ENCODE measurements around the gene CACNA1A. TPM values are rescaled to one million over a fixed set of nuclear protein-coding genes. Genes with fewer than 3 reads are reported as not detected.

Gene CACNA1A
- total RNA-seq, 2 experiments from 2014 or later = 0.19 to 0.78 TPM

DNA sequence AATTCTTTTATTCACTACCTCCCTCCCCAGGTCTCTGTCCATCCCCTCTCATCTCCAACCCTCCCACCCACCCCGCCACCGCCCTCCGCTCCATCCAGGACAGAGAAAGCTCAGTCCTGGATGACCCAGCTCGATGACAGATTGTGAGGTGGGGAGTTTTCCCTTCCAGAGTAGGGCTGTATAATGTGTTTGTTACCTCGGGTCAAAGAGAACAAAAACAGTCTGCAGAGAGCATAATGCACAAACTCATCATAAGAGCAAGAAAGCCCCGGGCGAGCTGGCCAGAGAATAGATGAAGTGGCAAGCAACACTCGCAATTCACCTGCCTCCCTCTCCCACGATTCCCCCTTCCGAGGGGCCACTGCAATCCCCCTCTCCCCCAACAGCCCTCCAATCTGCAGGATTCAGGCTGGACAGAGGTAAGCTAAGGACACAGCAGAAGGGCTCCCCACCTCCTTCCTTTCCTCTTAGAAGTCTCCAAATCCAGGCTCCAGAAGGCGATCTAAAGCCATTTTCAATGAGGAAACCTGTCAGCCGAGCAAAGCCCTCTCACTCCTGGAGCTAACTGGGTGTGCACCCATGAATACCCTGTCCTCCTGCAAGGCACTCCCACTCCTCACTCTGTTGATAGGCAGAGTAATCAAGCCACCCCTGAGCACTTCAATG is 2.6 kb downstream of the CACNA1A start:
- ChIA-PET CTCF (ENCODE audit: unreplicated experiment) (no interaction called here), POLR2A (no interaction called here)
- TF ChIP-seq CTCF (conservative IDR thresholded peaks at IDR 0.05; ENCODE audit: low read length) (no peak), EZH2phosphoT487 (IDR thresholded peaks at IDR 0.05; ENCODE audit: borderline replicate concordance, low read depth, low read length) (no peak)
- intact Hi-C loops (cut with micrococcal nuclease; ENCODE audit: unreplicated experiment) = no loop called here
- no peaks in the 10 kb centered on the region for H3K36me3 ChIP-seq (ENCODE audit: insufficient read depth, low read length)
- H3K27ac ChIP-seq (ENCODE audit: low read depth, low read length, poor library complexity, severe bottlenecking) = no peak overlapping the region
- H3K4me2 ChIP-seq (ENCODE audit: low read length) = no peak overlapping the region
- DNase-seq (ENCODE audit: low spot score) = no peak
- no TSS peak for BruUV-seq (replicated peaks)
- no peaks in the 10 kb centered on the region for H4K20me1 ChIP-seq (ENCODE audit: insufficient read depth, low read length)
- H3K9me3 ChIP-seq (ENCODE audit: low read length) = no peaks in the 10 kb centered on the region
- no peak overlapping the region for H2AFZ ChIP-seq (ENCODE audit: low read length)
- no peaks in the 10 kb centered on the region for H3K79me2 ChIP-seq (ENCODE audit: insufficient read depth, low read depth, low read length)
- H3K9me2 ChIP-seq (ENCODE audit: insufficient read depth, low read length) = no peaks in the 10 kb centered on the region
- H3K4me1 ChIP-seq (ENCODE audit: insufficient read depth, low read length, poor library complexity, severe bottlenecking) = no peaks in the 10 kb centered on the region
- H3K4me3 ChIP-seq (ENCODE audit: low read depth, low read length, poor library complexity, severe bottlenecking) = no peak overlapping the region

- no peak for TF ChIP-seq EZH2phosphoT487 (IDR thresholded peaks at IDR 0.05; ENCODE audit: borderline replicate concordance, low read depth, low read length)
- TF ChIP-seq CTCF (conservative IDR thresholded peaks at IDR 0.05; ENCODE audit: low read length) = no peak
- Histone ChIP-seq H3K27ac (ENCODE audit: low read depth, low read length, poor library complexity, severe bottlenecking) (no peak overlapping the region), H4K20me1 (ENCODE audit: insufficient read depth, low read length) (no peaks in the 10 kb centered on the region), H3K4me1 (ENCODE audit: insufficient read depth, low read length, poor library complexity, severe bottlenecking) (no peaks in the 10 kb centered on the region), H3K9me3 (ENCODE audit: low read length) (no peaks in the 10 kb centered on the region), H3K9me2 (ENCODE audit: insufficient read depth, low read length) (no peaks in the 10 kb centered on the region), H3K79me2 (ENCODE audit: insufficient read depth, low read depth, low read length) (no peaks in the 10 kb centered on the region), H3K4me3 (ENCODE audit: low read depth, low read length, poor library complexity, severe bottlenecking) (no peak overlapping the region), H2AFZ (ENCODE audit: low read length) (no peak overlapping the region), H3K4me2 (ENCODE audit: low read length) (no peak overlapping the region), H3K36me3 (ENCODE audit: insufficient read depth, low read length) (no peaks in the 10 kb centered on the region)
- BruUV-seq (replicated peaks) = no TSS peak
- DNase-seq (ENCODE audit: low spot score) = no peak
- CTCF ChIA-PET (ENCODE audit: unreplicated experiment) = no interaction called here
- POLR2A ChIA-PET = no interaction called here
- intact Hi-C loops (cut with micrococcal nuclease; ENCODE audit: unreplicated experiment) = no loop called here
Observed at GRCh38 chr19:13502231-13502630, 4.0 kb downstream of the CACNA1A start.

GRCh38 chr19:13499692-13500091 is 6.6 kb downstream of the CACNA1A start:
- Histone ChIP-seq H3K4me2 (ENCODE audit: low read length) (no peak overlapping the region), H3K9me2 (ENCODE audit: insufficient read depth, low read length) (no peaks in the 10 kb centered on the region), H4K20me1 (ENCODE audit: insufficient read depth, low read length) (no peaks in the 10 kb centered on the region), H3K4me3 (ENCODE audit: low read depth, low read length, poor library complexity, severe bottlenecking) (no peak overlapping the region), H3K9me3 (ENCODE audit: low read length) (no peaks in the 10 kb centered on the region), H3K4me1 (ENCODE audit: insufficient read depth, low read length, poor library complexity, severe bottlenecking) (no peaks in the 10 kb centered on the region), H2AFZ (ENCODE audit: low read length) (no peak overlapping the region), H3K27ac (ENCODE audit: low read depth, low read length, poor library complexity, severe bottlenecking) (no peak overlapping the region), H3K36me3 (ENCODE audit: insufficient read depth, low read length) (no peaks in the 10 kb centered on the region), H3K79me2 (ENCODE audit: insufficient read depth, low read depth, low read length) (no peaks in the 10 kb centered on the region)
- CTCF ChIA-PET (ENCODE audit: unreplicated experiment) = no interaction called here
- no peak for TF ChIP-seq CTCF (conservative IDR thresholded peaks at IDR 0.05; ENCODE audit: low read length)
- no peak for TF ChIP-seq EZH2phosphoT487 (IDR thresholded peaks at IDR 0.05; ENCODE audit: borderline replicate concordance, low read depth, low read length)
- no TSS peak for BruUV-seq (replicated peaks)
- DNase-seq (ENCODE audit: low spot score) = no peak
- intact Hi-C loops (cut with micrococcal nuclease; ENCODE audit: unreplicated experiment) = no loop called here
- POLR2A ChIA-PET = no interaction called here
